Measurements from ENCODE around the gene LYZL1. TPM values are rescaled to one million over a fixed set of nuclear protein-coding genes. Genes with fewer than 3 reads are reported as not detected.
A peak's percentile ranks its signal among the peaks of the same experiment; 100 is the strongest.

The LYZL1 gene
- total and polyA plus RNA-seq, 2 of the 8 experiments (the other 6 are each of a cell fraction or from before 2014, with no cell fraction given) = not detected

GRCh38 chr10:29243750-29244149 lies 45.1 kb upstream of the LYZL1 start:
- no peaks in the 10 kb centered on the region for H3K4me1 ChIP-seq (replicated peaks in 1 of 4; ENCODE audit: control insufficient read depth in 3 of 4, insufficient read depth in 4 of 4, low read length in 3 of 4)
- no peaks in the 10 kb centered on the region for H3K79me2 ChIP-seq (ENCODE audit: control insufficient read depth in 1 of 2, insufficient read depth in 2 of 2, low read length in 2 of 2)
- H2BK20ac ChIP-seq (ENCODE audit: low read length) = no peak overlapping the region
- no peak overlapping the region for H3K4ac ChIP-seq (replicated peaks; ENCODE audit: insufficient read length, low read depth, low read length)
- no peak overlapping the region for H3K23ac ChIP-seq (ENCODE audit: insufficient read length)
- H3K4me3 ChIP-seq (ENCODE audit: extremely low read depth in 1 of 4, insufficient read depth in 2 of 4, low read depth in 3 of 4, low read length in 4 of 4) = no peak overlapping the region
- H4K8ac ChIP-seq (ENCODE audit: extremely low read depth, insufficient read depth, low read length) = no peak overlapping the region
- no peak overlapping the region for H3K4me2 ChIP-seq (ENCODE audit: insufficient read depth in 1 of 2, low read depth in 2 of 2, low read length in 2 of 2)
- no peak overlapping the region for H3K18ac ChIP-seq (ENCODE audit: extremely low read depth, low read length)
- H3K36me3 ChIP-seq (ENCODE audit: control insufficient read depth in 2 of 4, insufficient read depth in 4 of 4, low read length in 3 of 4) = no peaks in the 10 kb centered on the region
- no peak overlapping the region for H2AFZ ChIP-seq (ENCODE audit: low read length)
- peak; percentile 48 to 80 (median 56) for TF ChIP-seq CTCF (IDR thresholded peaks at IDR 0.05; ENCODE audit: control extremely low read depth in 1 of 3, insufficient read depth in 1 of 3, low read depth in 1 of 3, low read length in 3 of 3)
- no peak for TF ChIP-seq NRF1 (IDR thresholded peaks at IDR 0.05; ENCODE audit: low read depth, low read length)
- TF ChIP-seq RAD21 (IDR thresholded peaks at IDR 0.05 in 1 of 2, conservative IDR thresholded peaks at IDR 0.05 in 1 of 2; ENCODE audit: low read depth in 2 of 2, low read length in 2 of 2) = peak; percentile 58 to 68
- H2BK120ac ChIP-seq (replicated peaks; ENCODE audit: low read depth, low read length) = no peak overlapping the region
- no peaks in the 10 kb centered on the region for H3K9me3 ChIP-seq (ENCODE audit: insufficient read depth in 2 of 2, low read depth in 1 of 2, low read length in 1 of 2)
- H3K23me2 ChIP-seq (ENCODE audit: low read depth, low read length) = no peaks in the 10 kb centered on the region
- H2BK5ac ChIP-seq (ENCODE audit: low read depth, low read length) = no peak overlapping the region
- no peak overlapping the region for H3K27ac ChIP-seq (ENCODE audit: low read depth, low read length)
- no peaks in the 10 kb centered on the region for H3K27me3 ChIP-seq (replicated peaks in 1 of 4; ENCODE audit: control insufficient read depth in 3 of 4, extremely low read depth in 1 of 4, insufficient read depth in 3 of 4, low read length in 3 of 4)
- DNase-seq (ENCODE audit: low read depth in 1 of 2, low spot score in 2 of 2) = peak in 1 of 2 experiments; percentile 57
- no peak overlapping the region for H2AK5ac ChIP-seq (ENCODE audit: low read depth, low read length)
- H2BK12ac ChIP-seq (ENCODE audit: low read depth, low read length) = no peak overlapping the region
- H4K20me1 ChIP-seq (replicated peaks in 1 of 2; ENCODE audit: control insufficient read depth in 1 of 2, insufficient read depth in 2 of 2, low read length in 2 of 2) = no peaks in the 10 kb centered on the region
- H4K91ac ChIP-seq (replicated peaks; ENCODE audit: insufficient read length, low read length) = no peak overlapping the region
- no peak overlapping the region for H4K5ac ChIP-seq (ENCODE audit: insufficient read length, low read depth, low read length)
- no peak overlapping the region for H3K14ac ChIP-seq (ENCODE audit: insufficient read length)
- H2BK15ac ChIP-seq (ENCODE audit: low read length) = no peak overlapping the region
- peak; percentile 84 for FAIRE-seq
- H3K56ac ChIP-seq (replicated peaks; ENCODE audit: insufficient read length, low read depth, low read length) = no peak overlapping the region
- POLR2A ChIA-PET (ENCODE audit: partially characterized antibody) = no interaction called here
- no peak overlapping the region for H3K9ac ChIP-seq (replicated peaks in 1 of 4; ENCODE audit: extremely low read depth in 1 of 4, low read depth in 3 of 4, low read length in 3 of 4)
- WGBS, 2 experiments (ENCODE audit: extremely low coverage in 1 of 2, insufficient coverage in 1 of 2, insufficient read length in 1 of 2, insufficient replicate concordance in 2 of 2, low coverage in 1 of 2, low lambda C conversion rate in 2 of 2, missing lambda C conversion rate in 1 of 2) = 100% methylated on average over 1 of the region's 1 CpG; no CpG with 5 or more reads in 1 of the 2 experiments
- H3K79me1 ChIP-seq (ENCODE audit: low read depth, low read length) = no peaks in the 10 kb centered on the region
- CTCF ChIA-PET (ENCODE audit: partially characterized antibody) = interaction anchor here (0.8 to 7.3 kb wide), 26 partner anchors 8 to 321 kb away, joined by 3 to 94 read pairs (median 3); no protein-coding TSS in a partner anchor

Measured in H1 (cell line).